Astrocyte (in vitro differentiated cells and primary cell): ENCODE results near the gene SLC25A12. TPM values are rescaled to one million over a fixed set of nuclear protein-coding genes. Genes with fewer than 3 reads are reported as not detected.

Experiments used
- DNase-seq: peaks from one replicate; pipeline ENCODE4 v3.0.0-alpha.2; 2010; ENCODE audit warnings: low read depth
- FAIRE-seq: peaks from 2 replicates; lab custom pipeline; 2011; peaks lifted over from hg19 to GRCh38; lab: Jason Lieb, UNC
- H2AFZ ChIP-seq: 2 replicates; pipeline ENCODE4 v1.6.0; 2012; ENCODE audit warnings: low read depth, low read length, inconsistent platforms
- H3K27ac ChIP-seq: 2 replicates; pipeline ENCODE4 v1.5.1; 2011; ENCODE audit warnings: low read depth, low read length, inconsistent platforms
- H3K27me3 ChIP-seq: 2 replicates; pipeline ENCODE4 v1.6.0; 2011; ENCODE audit warnings: low read length, inconsistent platforms; ENCODE audit not compliant: insufficient read depth
- H3K36me3 ChIP-seq: 2 replicates; pipeline ENCODE4 v1.5.1; 2011; ENCODE audit warnings: low read length, inconsistent platforms; ENCODE audit not compliant: insufficient read depth
- H3K4me1 ChIP-seq: 2 replicates; pipeline ENCODE4 v1.5.1; 2011; ENCODE audit warnings: low read length, inconsistent platforms; ENCODE audit not compliant: insufficient read depth
- H3K4me2 ChIP-seq: 2 replicates; pipeline ENCODE4 v1.6.0; 2012; ENCODE audit warnings: low read length, inconsistent platforms
- H3K4me3 ChIP-seq: 2 replicates; pipeline ENCODE4 v1.5.1; 2011; ENCODE audit warnings: low read depth, mild to moderate bottlenecking, low read length, inconsistent platforms; ENCODE audit not compliant: insufficient read depth
- H3K79me2 ChIP-seq: 2 replicates; pipeline ENCODE4 v1.6.0; 2012; ENCODE audit warnings: mild to moderate bottlenecking, low read length, inconsistent platforms; ENCODE audit not compliant: insufficient read depth
- H3K9ac ChIP-seq: 2 replicates; pipeline ENCODE4 v1.6.0; 2012; ENCODE audit warnings: mild to moderate bottlenecking, low read length, inconsistent platforms
- H3K9me3 ChIP-seq: 2 replicates; pipeline ENCODE4 v1.5.1; 2012; ENCODE audit warnings: low read depth, mild to moderate bottlenecking, low read length, inconsistent platforms; ENCODE audit not compliant: insufficient read depth
- H4K20me1 ChIP-seq: 2 replicates; pipeline ENCODE4 v1.6.0; 2012; ENCODE audit warnings: low read length, inconsistent platforms; ENCODE audit not compliant: insufficient read depth
- H3K27ac Mint-ChIP-seq: one replicate; pipeline ENCODE4 v1.8.0; 2021; ENCODE audit warnings: mild to moderate bottlenecking, mixed read lengths; ENCODE audit not compliant: unreplicated experiment
- H3K27me3 Mint-ChIP-seq: one replicate; pipeline ENCODE4 v1.8.0; 2021; ENCODE audit warnings: low read depth, mixed read lengths; ENCODE audit not compliant: unreplicated experiment
- H3K36me3 Mint-ChIP-seq: one replicate; pipeline ENCODE4 v1.8.0; 2021; ENCODE audit warnings: low read depth, mixed read lengths; ENCODE audit not compliant: unreplicated experiment
- H3K4me1 Mint-ChIP-seq: one replicate; pipeline ENCODE4 v1.8.0; 2021; ENCODE audit warnings: low read depth, mixed read lengths; ENCODE audit not compliant: unreplicated experiment
- H3K4me3 Mint-ChIP-seq: one replicate; pipeline ENCODE4 v1.8.0; 2021; ENCODE audit warnings: mild to moderate bottlenecking, moderate library complexity, mixed read lengths; ENCODE audit not compliant: unreplicated experiment
- H3K9me3 Mint-ChIP-seq: one replicate; pipeline ENCODE4 v1.8.0; 2021; ENCODE audit warnings: mild to moderate bottlenecking, mixed read lengths; ENCODE audit not compliant: unreplicated experiment
- EZH2 ChIP-seq: IDR thresholded peaks from 2 replicates; pipeline ENCODE4 v1.6.1; 2012; ENCODE audit warnings: mild to moderate bottlenecking, low read length, inconsistent platforms; ENCODE audit not compliant: insufficient read depth
- total RNA-seq: library from RNA; stranded (reverse); gene quantifications from 2 replicates; pipeline ENCODE4 v1.2.1, GENCODE V29; 2021
- TF ChIP-seq, protein P1 (sequence below): IDR thresholded peaks from 2 replicates; pipeline ENCODE4 v1.5.1; 2011; ENCODE audit warnings: low read depth, mild to moderate bottlenecking, inconsistent platforms, low read length, moderate library complexity; ENCODE audit not compliant: insufficient read depth

SLC25A12 gene
- total RNA-seq, 1 donor from 2014 or later, result 18.1 TPM

DNA sequence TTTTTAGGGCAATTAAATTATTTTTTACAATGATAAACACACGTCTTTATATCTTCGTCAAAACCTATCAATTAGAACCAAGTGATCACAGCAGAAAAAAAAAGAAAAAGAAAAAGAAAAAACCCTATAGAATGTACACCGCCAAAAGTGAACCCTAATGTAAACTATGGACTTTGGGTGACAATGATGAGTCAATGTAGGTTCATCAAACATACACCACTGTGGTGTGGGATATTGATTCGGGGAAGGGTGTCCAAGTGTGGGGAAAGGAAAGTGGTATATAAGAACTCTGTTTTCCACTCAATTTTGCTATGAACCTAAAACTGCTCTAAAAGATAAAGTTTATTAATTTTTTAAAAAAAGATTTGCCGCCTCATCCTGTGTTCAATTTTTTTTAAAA is 121.7 kb downstream of the SLC25A12 start:
- H3K4me3 ChIP-seq, result no peak overlapping the region
- FAIRE-seq, result no peak
- H3K36me3 Mint-ChIP-seq, result peaks cover 13% of the 10 kb centered on the region

DNA sequence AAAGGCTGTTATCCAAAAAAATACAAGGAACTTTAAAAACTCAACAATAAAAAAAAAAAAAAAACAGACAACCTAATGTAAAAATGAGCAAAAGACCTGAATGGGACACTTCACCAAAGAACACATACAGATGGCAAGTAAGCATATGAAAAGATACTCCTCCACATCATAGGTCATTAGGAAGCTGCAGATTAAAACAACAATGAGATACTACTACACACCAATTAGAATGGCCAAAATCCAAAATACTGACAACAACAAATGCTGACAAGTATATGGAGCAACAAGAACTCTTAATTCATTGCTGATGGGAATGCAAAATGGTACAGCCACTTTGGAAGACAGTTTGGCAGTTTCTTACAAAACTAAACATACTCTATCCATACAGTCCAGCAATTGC is 122.6 kb downstream of the SLC25A12 start:
- H3K9me3 ChIP-seq, result no peaks in the 10 kb centered on the region
- no peaks in the 10 kb centered on the region for H3K36me3 ChIP-seq
- H3K4me1 ChIP-seq, result no peaks in the 10 kb centered on the region
- H4K20me1 ChIP-seq, result no peaks in the 10 kb centered on the region
- DNase-seq (no peak), FAIRE-seq (no peak)
- Mint-ChIP-seq H3K27ac (no peak overlapping the region), H3K4me1 (no peaks in the 10 kb centered on the region), H3K9me3 (peaks cover 6% of the 10 kb centered on the region), H3K27me3 (no peaks in the 10 kb centered on the region), H3K4me3 (no peak overlapping the region), H3K36me3 (peaks cover 13% of the 10 kb centered on the region)
- no peak for TF ChIP-seq EZH2
- TF ChIP-seq, protein P1, sequence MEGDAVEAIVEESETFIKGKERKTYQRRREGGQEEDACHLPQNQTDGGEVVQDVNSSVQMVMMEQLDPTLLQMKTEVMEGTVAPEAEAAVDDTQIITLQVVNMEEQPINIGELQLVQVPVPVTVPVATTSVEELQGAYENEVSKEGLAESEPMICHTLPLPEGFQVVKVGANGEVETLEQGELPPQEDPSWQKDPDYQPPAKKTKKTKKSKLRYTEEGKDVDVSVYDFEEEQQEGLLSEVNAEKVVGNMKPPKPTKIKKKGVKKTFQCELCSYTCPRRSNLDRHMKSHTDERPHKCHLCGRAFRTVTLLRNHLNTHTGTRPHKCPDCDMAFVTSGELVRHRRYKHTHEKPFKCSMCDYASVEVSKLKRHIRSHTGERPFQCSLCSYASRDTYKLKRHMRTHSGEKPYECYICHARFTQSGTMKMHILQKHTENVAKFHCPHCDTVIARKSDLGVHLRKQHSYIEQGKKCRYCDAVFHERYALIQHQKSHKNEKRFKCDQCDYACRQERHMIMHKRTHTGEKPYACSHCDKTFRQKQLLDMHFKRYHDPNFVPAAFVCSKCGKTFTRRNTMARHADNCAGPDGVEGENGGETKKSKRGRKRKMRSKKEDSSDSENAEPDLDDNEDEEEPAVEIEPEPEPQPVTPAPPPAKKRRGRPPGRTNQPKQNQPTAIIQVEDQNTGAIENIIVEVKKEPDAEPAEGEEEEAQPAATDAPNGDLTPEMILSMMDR, result no peak
- no peak overlapping the region for H3K27ac ChIP-seq
- no peaks in the 10 kb centered on the region for H3K27me3 ChIP-seq
- no peaks in the 10 kb centered on the region for H3K79me2 ChIP-seq
- H3K4me3 ChIP-seq, result no peak overlapping the region
- H2AFZ ChIP-seq, result no peak overlapping the region
- H3K9ac ChIP-seq, result no peak overlapping the region
- no peak overlapping the region for H3K4me2 ChIP-seq

More for the DNA sequence above, 121.7 kb downstream of the SLC25A12 start:
- H3K27ac Mint-ChIP-seq, result peak overlapping the region; percentile 8
- Histone ChIP-seq H3K9ac (no peak overlapping the region), H3K27ac (no peak overlapping the region), H3K9me3 (no peaks in the 10 kb centered on the region), H3K4me2 (no peak overlapping the region), H3K4me1 (no peaks in the 10 kb centered on the region), H4K20me1 (no peaks in the 10 kb centered on the region), H3K36me3 (no peaks in the 10 kb centered on the region), H3K27me3 (no peaks in the 10 kb centered on the region), H2AFZ (no peak overlapping the region), H3K79me2 (no peaks in the 10 kb centered on the region)
- H3K4me3 Mint-ChIP-seq, result no peak overlapping the region
- TF ChIP-seq EZH2, result no peak
- TF ChIP-seq, protein P1, result no peak
- no peaks in the 10 kb centered on the region for H3K4me1 Mint-ChIP-seq
- no peaks in the 10 kb centered on the region for H3K27me3 Mint-ChIP-seq
- DNase-seq, result no peak
- H3K9me3 Mint-ChIP-seq, result peaks cover 6% of the 10 kb centered on the region

DNA sequence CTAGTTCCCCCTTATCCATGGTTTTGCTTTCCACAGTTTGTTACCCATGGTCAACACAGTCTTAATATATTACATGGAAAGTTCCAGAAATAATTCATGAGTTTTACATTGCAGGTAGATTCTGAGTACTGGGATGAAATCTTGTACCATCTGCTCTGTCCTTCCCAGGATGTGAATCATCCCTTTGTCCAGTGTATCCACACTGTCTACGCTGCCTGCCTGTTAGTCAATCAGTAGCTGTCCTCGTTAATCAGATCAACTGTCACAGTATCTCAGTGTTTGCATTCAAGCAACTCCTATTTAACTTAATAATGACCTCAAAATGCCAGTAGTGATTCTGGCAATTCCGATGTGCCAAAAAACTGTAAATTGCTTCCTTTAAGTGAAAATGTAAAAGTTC is 130.4 kb downstream of the SLC25A12 start:
- Mint-ChIP-seq H3K4me1 (peaks cover 16% of the 10 kb centered on the region), H3K27ac (peak overlapping the region; percentile 91), H3K27me3 (no peaks in the 10 kb centered on the region), H3K36me3 (peaks cover 19% of the 10 kb centered on the region), H3K9me3 (no peaks in the 10 kb centered on the region), H3K4me3 (no peak overlapping the region)
- DNase-seq (no peak), FAIRE-seq (no peak)
- Histone ChIP-seq H3K9ac (no peak overlapping the region), H3K4me3 (no peak overlapping the region), H3K27ac (no peak overlapping the region), H3K79me2 (no peaks in the 10 kb centered on the region), H4K20me1 (no peaks in the 10 kb centered on the region), H2AFZ (no peak overlapping the region), H3K27me3 (no peaks in the 10 kb centered on the region), H3K4me2 (no peak overlapping the region), H3K4me1 (peaks cover 7% of the 10 kb centered on the region), H3K36me3 (peaks cover 10% of the 10 kb centered on the region), H3K9me3 (no peaks in the 10 kb centered on the region)
- TF ChIP-seq, protein P1, result no peak
- no peak for TF ChIP-seq EZH2
